ENCODE results near the gene MAML2. TPM values are rescaled to one million over a fixed set of nuclear protein-coding genes. Genes with fewer than 3 reads are reported as not detected.

Gene MAML2
- total and polyA plus RNA-seq, 4 donors = 0.56 to 2.1 (median 1.4) TPM

DNA sequence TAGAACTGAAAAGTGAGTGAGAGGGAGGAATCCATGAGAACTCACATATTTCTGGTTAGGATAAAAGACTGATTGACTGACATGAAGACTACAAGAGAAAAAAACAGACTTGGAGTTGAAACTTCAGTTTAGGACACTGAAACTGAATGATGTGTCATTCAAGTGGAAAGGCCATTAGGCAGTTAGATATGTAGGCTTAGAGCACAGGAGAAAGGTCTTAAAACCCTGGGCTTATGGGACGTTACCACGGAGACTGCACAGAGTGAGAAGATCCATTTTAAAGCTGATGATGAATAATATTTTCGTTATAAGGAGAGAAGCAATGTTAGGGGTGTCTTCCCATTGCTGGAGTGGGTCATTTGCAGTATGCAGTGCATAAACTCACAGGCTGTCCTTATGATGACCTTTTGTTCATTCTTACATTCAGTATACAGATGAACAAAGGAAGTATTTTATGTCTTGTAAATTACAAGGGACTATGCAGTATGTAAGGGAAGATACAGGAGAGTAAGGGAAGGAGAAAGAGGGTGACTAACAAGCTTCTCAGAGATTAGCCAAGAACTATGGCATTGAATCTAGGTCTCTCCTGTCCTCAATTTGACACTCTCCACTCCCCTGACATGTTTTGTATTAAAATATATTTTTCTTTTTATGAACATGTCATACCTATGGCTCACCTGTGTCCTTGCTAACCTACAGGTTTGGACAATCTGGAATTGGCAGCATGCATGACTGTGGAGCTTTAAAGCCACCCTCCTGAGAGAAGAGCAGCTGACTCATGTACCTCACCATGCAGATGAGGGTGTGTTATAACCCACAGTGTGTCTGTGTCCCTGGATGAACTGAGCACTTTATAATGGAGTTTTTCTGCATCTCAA lies 63.7 kb downstream of the MAML2 start:
- WGBS = 69% methylated on average over 3 of the region's 3 CpGs
- Histone ChIP-seq H3K27ac (ENCODE audit: low read depth in 1 of 2, low read length in 2 of 2) (no peak overlapping the region), H3K9me3 (ENCODE audit: control insufficient read depth in 4 of 4, low read length in 3 of 4) (no peaks in the 10 kb centered on the region), H3K9ac (ENCODE audit: low read depth in 1 of 2, low read length in 2 of 2) (no peak overlapping the region), H3K27me3 (ENCODE audit: control insufficient read depth in 4 of 4, insufficient read depth in 4 of 4, low read length in 3 of 4) (no peaks in the 10 kb centered on the region), H3K4me3 (ENCODE audit: low read depth in 1 of 3, low read length in 3 of 3) (no peak overlapping the region), H3K36me3 (ENCODE audit: control insufficient read depth in 4 of 4, insufficient read depth in 3 of 4, low read depth in 1 of 4, low read length in 3 of 4) (no peaks in the 10 kb centered on the region), H3K4me1 (ENCODE audit: control insufficient read depth in 4 of 4, insufficient read depth in 4 of 4, low read length in 3 of 4) (no peaks in the 10 kb centered on the region)
- DNase-seq (ENCODE audit: low spot score) = no peak
- TF ChIP-seq FOXA1 (IDR thresholded peaks at IDR 0.05) (no peak), ATF3 (IDR thresholded peaks at IDR 0.05) (no peak), NR2F2 (IDR thresholded peaks at IDR 0.05) (no peak), YY1 (IDR thresholded peaks at IDR 0.05) (no peak), FOXA2 (IDR thresholded peaks at IDR 0.05) (no peak), ZBTB33 (IDR thresholded peaks at IDR 0.05) (no peak), HNF4A (conservative IDR thresholded peaks at IDR 0.05) (no peak), CTCF (IDR thresholded peaks at IDR 0.05; ENCODE audit: low read depth, low read length, missing input control) (no peak), REST (IDR thresholded peaks at IDR 0.05) (no peak)

- H3K4me1 ChIP-seq (ENCODE audit: control insufficient read depth in 4 of 4, insufficient read depth in 4 of 4, low read length in 3 of 4) = no peaks in the 10 kb centered on the region
- H3K36me3 ChIP-seq (ENCODE audit: control insufficient read depth in 4 of 4, insufficient read depth in 3 of 4, low read depth in 1 of 4, low read length in 3 of 4) = no peaks in the 10 kb centered on the region
- H3K27ac ChIP-seq (ENCODE audit: low read depth in 1 of 2, low read length in 2 of 2) = no peak overlapping the region
- H3K27me3 ChIP-seq (ENCODE audit: control insufficient read depth in 4 of 4, insufficient read depth in 4 of 4, low read length in 3 of 4) = no peaks in the 10 kb centered on the region
- H3K9me3 ChIP-seq (ENCODE audit: control insufficient read depth in 4 of 4, low read length in 3 of 4) = no peaks in the 10 kb centered on the region
- 72% methylated on average over 6 of the region's 6 CpGs for WGBS
- DNase-seq (ENCODE audit: low spot score) = no peak
- no peak overlapping the region for H3K9ac ChIP-seq (ENCODE audit: low read depth in 1 of 2, low read length in 2 of 2)
- H3K4me3 ChIP-seq (ENCODE audit: low read depth in 1 of 3, low read length in 3 of 3) = no peak overlapping the region
- TF ChIP-seq ZBTB33 (IDR thresholded peaks at IDR 0.05) = no peak
- no peak for TF ChIP-seq EGR1 (IDR thresholded peaks at IDR 0.05; ENCODE audit: low read depth in 2 of 2)
- TF ChIP-seq GABPA (IDR thresholded peaks at IDR 0.05 in 1 of 2, conservative IDR thresholded peaks at IDR 0.05 in 1 of 2) = no peak
- no peak for TF ChIP-seq CTCF (IDR thresholded peaks at IDR 0.05; ENCODE audit: low read depth, low read length, missing input control)
- no peak for TF ChIP-seq SP1 (IDR thresholded peaks at IDR 0.05)
- no peak for TF ChIP-seq RXRA (IDR thresholded peaks at IDR 0.05)
- TF ChIP-seq RAD21 (IDR thresholded peaks at IDR 0.05) = no peak
- no peak for TF ChIP-seq FOXA2 (IDR thresholded peaks at IDR 0.05)
- TF ChIP-seq ATF3 (IDR thresholded peaks at IDR 0.05) = no peak
- no peak for TF ChIP-seq TAF1 (conservative IDR thresholded peaks at IDR 0.05)
- TF ChIP-seq YY1 (IDR thresholded peaks at IDR 0.05) = no peak
- no peak for TF ChIP-seq HNF4G (IDR thresholded peaks at IDR 0.05)
- no peak for TF ChIP-seq NR2F2 (IDR thresholded peaks at IDR 0.05)
- TF ChIP-seq HNF4A (conservative IDR thresholded peaks at IDR 0.05) = no peak
These were observed 64.7 kb downstream of the MAML2 start for GRCh38 chr11:96278039-96278897.

All from liver (tissue), 9 donors.